GM21619 (cell line): ENCODE data around the gene CES4A.
"Not testable (repeated sequence)": the region's sequence is repeated elsewhere in the genome, so short reads cannot be mapped to it uniquely, and the experiment has no call there.

ENCODE experiments used
- ATAC-seq: cut with Tn5 transposase; IDR thresholded peaks from one replicate; pipeline ENCODE4 v1.9.1; 2021; ENCODE audit not compliant: unreplicated experiment

Gene CES4A

DNA sequence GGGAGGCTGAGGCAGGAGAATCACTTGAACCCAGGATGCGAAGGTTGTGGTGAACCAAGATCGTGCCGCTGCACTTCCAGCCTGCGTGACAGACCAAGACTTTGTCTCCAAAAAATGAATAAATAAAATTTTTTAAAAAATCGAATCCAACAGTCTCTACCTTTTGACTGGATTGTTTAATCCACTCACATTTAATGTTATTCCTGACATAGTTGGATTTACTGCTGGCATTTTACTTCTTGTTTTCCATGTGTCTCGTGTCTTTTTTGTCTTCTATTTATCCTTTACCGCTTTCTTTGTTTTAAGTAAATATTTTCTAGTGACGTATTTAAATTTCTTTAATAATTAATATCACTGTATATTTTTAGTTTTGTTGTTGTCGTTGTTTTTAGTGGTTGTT, 5.4 kb upstream of the CES4A start:
- ATAC-seq: no peak

DNA sequence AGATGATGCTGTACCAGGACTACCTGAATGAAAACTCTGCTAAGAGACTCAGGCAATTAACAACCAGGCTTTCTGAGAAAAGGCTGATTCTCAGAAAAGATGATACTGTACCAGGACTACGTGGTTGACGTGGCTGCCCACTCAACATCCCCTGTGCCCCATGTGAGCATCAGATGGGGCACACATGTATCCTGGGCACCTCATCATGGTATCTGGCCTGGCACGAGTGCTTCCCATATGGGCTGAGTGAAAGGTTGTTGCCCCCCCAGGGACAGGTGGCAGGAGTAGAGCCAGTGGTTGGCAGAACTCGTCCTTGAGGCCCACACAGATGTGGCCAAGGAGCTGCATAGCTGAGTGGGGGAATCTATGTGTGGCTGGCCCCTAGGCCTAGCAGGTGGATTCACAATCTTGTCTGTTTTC, 3.5 kb upstream of the CES4A start:
- no peak for ATAC-seq

DNA sequence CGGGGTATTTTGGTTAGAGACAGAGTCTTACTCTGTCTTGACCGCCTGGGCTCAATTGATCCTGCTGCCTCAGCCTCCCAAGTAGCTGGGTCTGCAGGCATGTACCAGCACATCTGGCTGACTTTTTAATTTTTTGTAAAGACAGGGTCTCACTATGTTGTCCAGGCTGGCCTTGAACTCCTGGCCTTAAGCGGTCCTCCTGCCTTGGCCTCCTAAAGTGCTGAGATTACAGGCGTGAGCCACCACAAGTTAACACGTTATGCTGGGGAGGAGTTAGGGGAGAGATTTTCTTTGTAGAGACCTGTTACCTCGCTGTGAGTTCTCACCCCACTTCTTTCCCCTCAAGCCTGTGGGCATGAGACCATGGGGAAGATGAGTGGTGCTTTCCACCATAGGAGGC, 1.8 kb upstream of the CES4A start:
- no peak for ATAC-seq

DNA sequence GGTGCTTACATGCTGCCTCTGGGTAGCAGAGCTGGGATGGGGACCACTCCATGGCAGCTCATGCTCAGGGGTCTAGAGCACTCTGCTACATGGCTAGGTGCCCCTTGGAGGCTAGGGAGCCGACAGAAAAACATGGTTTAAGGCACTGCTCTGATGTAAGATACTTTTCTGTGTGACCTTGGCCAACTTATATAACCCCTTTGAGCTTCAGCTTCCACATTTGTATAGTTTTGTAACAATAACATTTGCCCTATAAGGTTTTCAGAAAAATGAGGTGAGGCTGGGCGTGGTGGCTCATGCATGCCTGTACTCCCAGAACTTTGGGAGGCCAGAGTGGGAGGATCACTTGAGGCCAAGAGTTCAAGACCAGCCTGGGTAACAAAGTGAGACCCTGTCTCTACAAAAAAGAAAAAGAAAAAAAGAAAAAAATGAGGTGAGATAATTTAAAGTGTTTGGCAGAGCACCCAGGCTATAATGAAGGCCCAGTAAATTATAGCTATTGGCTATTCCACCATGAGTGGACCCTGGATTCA, 3.2 kb downstream of the CES4A start:
- ATAC-seq: no peak

GRCh38 chr16:66993558-66993957, 5.2 kb downstream of the CES4A start:
- not testable (repeated sequence) for ATAC-seq

DNA sequence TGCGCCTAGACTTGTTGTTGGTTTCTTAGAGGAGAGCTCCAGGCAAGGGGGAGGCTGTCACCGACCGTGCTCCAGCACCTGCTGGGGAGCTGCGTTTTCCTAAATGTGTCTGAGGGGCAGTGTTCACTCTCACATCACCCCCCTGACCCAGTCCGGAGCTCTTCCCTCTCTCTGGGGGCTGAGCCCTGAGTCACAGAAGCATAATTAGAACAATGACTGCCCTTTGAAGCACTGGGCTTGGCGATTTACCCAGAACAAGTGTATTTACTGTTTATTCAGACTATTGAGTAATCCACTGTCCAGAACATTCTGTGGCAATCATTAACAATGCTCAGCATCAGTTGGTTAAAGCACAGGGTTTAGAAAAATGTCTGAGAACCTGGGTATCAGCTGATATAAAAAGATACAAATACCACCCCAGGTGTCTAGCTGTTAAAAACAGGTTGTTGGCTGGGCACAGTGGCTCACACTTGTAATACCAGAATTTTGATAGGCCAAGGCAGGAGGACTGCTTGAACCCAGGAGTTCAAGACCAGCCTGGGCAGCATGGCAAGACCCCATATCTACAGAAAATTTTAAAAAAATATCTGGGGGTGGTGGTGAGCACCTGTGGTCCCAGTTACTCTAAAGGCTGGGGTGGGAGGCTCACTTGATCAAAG, 8.1 kb downstream of the CES4A start:
- ATAC-seq: no peak

- no peak for ATAC-seq
These were observed 8.6 kb downstream of the CES4A start for GRCh38 chr16:66996983-66997358.

DNA sequence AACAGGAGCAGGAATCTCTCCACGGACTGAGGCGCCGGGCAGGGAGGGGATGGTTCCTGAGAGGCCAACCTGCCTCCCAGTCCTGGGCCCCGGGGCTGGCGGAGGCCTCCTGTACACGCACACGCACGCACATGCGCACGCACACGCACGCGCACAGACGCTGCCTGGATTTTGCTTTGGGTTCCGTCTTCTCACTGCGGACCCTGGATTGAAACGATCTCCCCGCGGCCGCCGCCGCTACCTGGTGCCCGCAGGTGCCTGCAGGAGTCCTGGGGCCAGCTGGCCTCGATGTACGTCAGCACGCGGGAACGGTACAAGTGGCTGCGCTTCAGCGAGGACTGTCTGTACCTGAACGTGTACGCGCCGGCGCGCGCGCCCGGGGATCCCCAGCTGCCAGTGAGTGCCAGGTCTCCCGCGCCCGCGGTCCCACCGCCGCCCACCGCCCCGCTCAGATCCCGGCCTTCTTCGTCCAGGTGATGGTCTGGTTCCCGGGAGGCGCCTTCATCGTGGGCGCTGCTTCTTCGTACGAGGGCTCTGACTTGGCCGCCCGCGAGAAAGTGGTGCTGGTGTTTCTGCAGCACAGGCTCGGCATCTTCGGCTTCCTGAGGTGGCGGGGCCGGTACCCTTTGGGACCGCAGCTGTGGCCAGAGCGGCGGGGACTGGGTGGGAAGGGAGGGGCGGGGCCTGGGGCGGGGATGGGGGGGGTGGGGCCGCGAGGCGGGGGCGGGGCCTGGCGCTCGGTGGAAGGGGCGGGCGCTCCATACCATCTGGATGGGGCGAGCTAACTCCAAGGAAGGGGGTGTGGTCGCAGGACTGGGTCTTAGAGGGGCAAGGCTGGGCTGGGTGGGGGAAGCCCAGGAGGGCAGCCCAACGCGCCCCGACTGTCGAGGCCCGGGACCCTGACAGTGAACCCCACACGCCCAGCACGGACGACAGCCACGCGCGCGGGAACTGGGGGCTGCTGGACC, 12.3 kb downstream of the CES4A start:
- ATAC-seq: no peak

GRCh38 chr16:67001726-67002125, 13.3 kb downstream of the CES4A start:
- no peak for ATAC-seq

DNA sequence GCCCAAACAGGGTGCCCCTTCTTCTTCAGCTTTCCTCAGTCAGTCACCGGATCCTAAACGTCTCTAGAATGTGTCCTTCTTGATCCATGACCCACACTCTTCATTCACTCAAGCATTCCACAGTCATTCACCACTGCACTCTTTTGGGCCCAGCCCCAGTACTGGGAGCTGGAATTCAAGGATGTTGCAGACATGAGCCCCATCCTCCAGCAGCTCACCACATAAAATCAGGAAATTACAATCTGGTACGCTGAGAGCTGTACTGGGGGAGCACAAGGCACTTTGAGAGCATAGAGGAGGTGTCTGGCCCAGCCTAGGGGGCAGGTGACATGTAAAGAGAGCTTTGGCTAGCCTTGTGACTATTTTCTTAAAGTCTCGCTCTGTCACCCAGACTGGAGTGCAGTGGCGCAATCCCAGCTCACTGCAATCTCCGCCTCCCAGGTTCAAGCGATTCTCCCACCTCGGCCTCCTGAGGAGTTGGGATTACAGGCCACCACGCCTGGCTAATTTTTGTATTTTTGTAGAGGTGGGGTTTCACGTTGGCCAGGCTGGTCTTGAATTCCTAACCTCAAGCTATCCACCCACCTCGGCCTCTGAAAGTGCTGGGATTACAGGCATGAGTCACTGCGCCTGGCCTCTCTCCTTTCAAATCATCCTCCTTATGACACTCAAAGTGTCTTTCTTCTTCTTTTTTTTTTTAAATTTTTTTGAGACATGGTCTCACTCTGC, 18.7 kb downstream of the CES4A start:
- ATAC-seq: no peak

DNA sequence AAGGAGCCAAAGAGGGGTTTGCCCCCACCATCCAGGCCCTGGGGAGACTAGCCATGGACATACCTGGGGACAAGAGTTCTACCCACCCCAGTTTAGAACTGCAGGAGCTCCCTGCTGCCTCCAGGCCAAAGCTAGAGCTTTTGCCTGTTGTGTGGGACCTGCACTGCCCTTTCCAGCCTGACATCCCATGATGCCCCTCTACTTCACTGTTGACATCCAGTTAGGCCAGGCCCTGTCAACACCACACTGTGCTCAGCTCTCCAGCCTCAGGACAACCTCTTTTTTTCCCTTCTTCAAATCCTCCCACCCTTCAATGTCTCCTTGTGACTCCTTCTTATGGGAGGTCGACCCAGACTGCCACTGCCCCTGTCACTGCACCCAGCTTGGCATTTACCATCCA, 20.8 kb downstream of the CES4A start:
- ATAC-seq: no peak

DNA sequence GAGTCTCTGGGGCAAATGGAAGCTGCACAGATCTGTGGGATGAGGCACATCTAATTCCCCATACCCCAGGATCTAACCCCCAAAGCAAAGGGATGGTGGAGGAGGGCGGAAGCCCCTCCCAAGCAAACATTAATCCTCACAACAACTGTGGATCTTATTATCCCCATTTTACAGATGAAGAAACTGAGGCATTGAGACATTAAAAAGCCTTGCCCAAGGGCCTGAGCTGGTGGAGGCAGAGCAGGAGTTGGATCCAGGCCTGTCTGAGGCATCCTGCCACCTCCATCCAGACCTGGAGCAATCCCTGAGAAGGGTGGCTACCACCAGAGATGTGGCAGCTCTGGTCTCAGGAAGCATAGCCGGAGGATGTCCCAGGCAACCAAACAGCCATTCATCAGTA, 22.9 kb downstream of the CES4A start:
- no peak for ATAC-seq

DNA sequence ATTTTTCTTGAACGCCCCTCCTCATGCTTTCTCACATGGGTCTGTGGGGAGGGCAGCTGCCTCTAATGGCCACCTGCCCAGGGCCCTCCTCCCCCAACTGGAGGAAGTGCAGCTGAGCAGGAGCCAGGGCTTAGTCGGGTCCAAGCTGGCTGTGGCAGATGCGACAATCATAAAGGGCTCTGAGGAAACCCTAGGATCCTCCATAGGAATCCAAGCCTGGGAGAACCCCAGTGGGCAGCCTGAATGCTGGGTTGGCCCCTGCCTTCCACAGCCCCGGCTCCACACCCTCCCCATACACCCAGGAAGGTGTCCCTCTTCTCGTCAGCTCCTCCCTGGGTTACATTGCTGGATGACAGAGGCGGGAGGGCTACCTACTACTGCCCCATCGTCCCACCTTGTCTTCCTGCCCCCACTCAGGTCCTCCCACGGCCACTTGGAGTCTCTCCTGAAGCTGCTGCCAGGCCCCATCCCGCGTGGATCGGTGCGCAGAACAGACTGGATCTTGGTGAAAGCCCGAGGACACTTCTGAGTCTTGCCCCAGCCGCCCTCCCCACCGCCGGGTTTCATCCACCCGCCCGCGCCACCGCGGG, 24.9 kb downstream of the CES4A start:
- no peak for ATAC-seq

DNA sequence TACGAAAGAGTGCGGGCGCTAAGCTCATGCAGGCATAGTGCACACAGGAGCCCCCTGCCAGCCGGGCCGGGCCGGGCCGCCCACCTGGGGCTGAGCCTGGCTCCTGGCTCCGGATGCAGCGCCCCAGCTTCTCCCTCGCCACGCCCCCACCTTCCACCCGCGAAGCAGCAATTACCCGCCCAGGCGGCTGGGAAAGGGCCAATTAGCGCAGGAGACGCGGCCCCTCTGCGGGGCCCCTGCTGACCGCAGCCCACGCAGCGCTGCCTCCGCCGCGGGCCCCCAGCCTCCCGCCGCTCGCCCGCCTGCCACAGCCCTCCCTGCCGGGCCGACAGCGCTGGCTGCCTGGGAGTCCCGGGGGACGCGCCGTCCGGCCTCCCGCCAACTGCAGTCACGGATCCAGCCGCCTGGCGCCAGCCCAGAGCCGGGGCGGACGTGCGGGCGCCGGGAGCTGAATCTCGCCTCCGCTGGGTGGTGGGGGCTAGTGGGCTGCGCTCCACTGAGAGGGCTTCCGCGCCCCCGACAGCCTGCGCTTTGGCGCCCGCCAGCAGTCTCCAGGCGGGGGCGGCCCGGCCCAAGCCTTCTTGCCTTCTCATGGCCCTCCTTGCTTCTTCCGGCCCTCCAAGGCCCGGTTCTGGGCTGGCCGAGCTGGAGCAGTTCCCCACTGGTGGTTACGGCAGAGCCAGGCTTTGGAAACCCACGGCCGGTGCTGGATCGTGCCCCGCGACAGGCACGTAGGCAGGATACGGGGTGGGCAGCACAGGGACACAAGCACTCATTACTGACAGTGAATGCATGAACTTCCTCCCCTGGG, 25.6 kb downstream of the CES4A start:
- no peak for ATAC-seq

- ATAC-seq: no peak
These were observed 26.4 kb downstream of the CES4A start for GRCh38 chr16:67014634-67015312.

GRCh38 chr16:67015313-67015731, 26.9 kb downstream of the CES4A start:
- ATAC-seq: no peak

DNA sequence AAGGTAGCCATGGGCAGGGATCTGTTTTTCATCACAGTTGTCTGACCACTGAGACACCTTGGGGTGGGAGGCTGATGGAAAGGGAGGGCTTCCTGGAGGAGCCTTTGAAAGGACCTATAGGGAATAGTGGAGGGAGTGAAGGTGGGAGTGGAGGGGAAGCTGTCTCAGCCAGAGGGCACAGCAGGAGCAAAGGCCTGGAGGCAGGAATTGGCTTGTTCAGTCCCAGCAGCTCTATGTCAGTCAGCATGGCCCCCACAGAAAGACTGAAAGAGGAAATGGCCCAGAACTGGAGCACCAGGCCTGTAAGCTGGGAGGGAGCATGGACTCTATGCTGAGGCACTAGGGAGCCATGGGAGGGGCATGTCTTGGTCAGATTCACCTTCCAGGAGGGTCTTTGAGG, 27.8 kb downstream of the CES4A start:
- ATAC-seq: no peak

- ATAC-seq: no peak
These were observed 28.5 kb downstream of the CES4A start for GRCh38 chr16:67016681-67017420.

GRCh38 chr16:67017421-67017750, 29.0 kb downstream of the CES4A start:
- ATAC-seq: no peak
